H1 (cell line): ENCODE data around the gene INPP5J. TPM values are rescaled to one million over a fixed set of nuclear protein-coding genes. Genes with fewer than 3 reads are reported as not detected.

Experiments
- CTCF ChIA-PET: fragments of 300-600 bp; sonication (Branson Sonifier 250); formaldehyde crosslinking; loops from one replicate; lab custom pipeline; 2021; ENCODE audit not compliant: partially characterized antibody; lab: Charles Lee
- POLR2A ChIA-PET: fragments of 300-600 bp; sonication (Branson Sonifier 250); formaldehyde crosslinking; loops from one replicate; lab custom pipeline; 2021; ENCODE audit warnings: inconsistent platforms; ENCODE audit not compliant: partially characterized antibody; lab: Charles Lee
- DNase-seq, 2 experiments: peaks; one replicate each; pipeline versions ENCODE4 v3.0.0 to v3.0.0-alpha.2; 2010 to 2022; ENCODE audit warnings: low spot score in 2 of 2, low read depth in 1 of 2, mixed read lengths in 1 of 2
- FAIRE-seq: peaks from 2 replicates; lab custom pipeline; 2011; peaks lifted over from hg19 to GRCh38; lab: Jason Lieb, UNC
- H2AFZ ChIP-seq: 2 replicates; pipeline ENCODE4 v1.8.1; 2012; ENCODE audit warnings: low read length, inconsistent platforms
- H2AK5ac ChIP-seq: 2 replicates; pipeline ENCODE4 v1.6.1; 2013; ENCODE audit warnings: low read depth, low read length
- H2BK120ac ChIP-seq: replicated peaks from 2 replicates; pipeline ENCODE3; 2013; ENCODE audit warnings: low read depth, low read length, inconsistent platforms
- H2BK12ac ChIP-seq: 2 replicates; pipeline ENCODE4 v1.6.1; 2013; ENCODE audit warnings: low read depth, low read length
- H2BK15ac ChIP-seq: 2 replicates; pipeline ENCODE4 v1.6.1; 2013; ENCODE audit warnings: low read length
- H2BK20ac ChIP-seq: 2 replicates; pipeline ENCODE4 v1.6.1; 2013; ENCODE audit warnings: low read length
- H2BK5ac ChIP-seq: 2 replicates; pipeline ENCODE4 v1.6.1; 2013; ENCODE audit warnings: low read depth, low read length
- H3K14ac ChIP-seq: 2 replicates; pipeline ENCODE4 v1.6.1; 2013; ENCODE audit warnings: inconsistent platforms; ENCODE audit not compliant: insufficient read length
- H3K18ac ChIP-seq: 2 replicates; pipeline ENCODE4 v1.6.1; 2013; ENCODE audit warnings: low read length; ENCODE audit errors: extremely low read depth
- H3K23ac ChIP-seq: 2 replicates; pipeline ENCODE4 v1.6.1; 2013; ENCODE audit warnings: inconsistent platforms; ENCODE audit not compliant: insufficient read length
- H3K23me2 ChIP-seq: 2 replicates; pipeline ENCODE4 v1.6.1; 2013; ENCODE audit warnings: low read depth, low read length
- H3K27ac ChIP-seq: 2 replicates; pipeline ENCODE4 v1.6.1; 2011; ENCODE audit warnings: low read depth, low read length, inconsistent platforms
- H3K27me3 ChIP-seq, 4 experiments: replicated peaks in 1 of 4; 1 replicate in 1 of 4; 2 replicates in 3 of 4; pipeline versions ENCODE4 v1.6.1 to v1.8.1; 2011 to 2013; ENCODE audit warnings: low read length in 3 of 4, mild to moderate bottlenecking in 3 of 4, inconsistent platforms in 2 of 4, mixed read lengths in 2 of 4, moderate library complexity in 1 of 4; ENCODE audit not compliant: control insufficient read depth in 3 of 4, insufficient read depth in 3 of 4; ENCODE audit errors: extremely low read depth in 1 of 4
- H3K36me3 ChIP-seq, 4 experiments: 2 replicates each; pipeline versions ENCODE4 v1.6.1 to v1.8.1; 2011 to 2013; ENCODE audit warnings: mild to moderate bottlenecking in 4 of 4, low read length in 3 of 4, moderate library complexity in 2 of 4, control low read depth in 1 of 4, inconsistent platforms in 1 of 4; ENCODE audit not compliant: insufficient read depth in 4 of 4, control insufficient read depth in 2 of 4
- H3K4ac ChIP-seq: replicated peaks from 2 replicates; pipeline ENCODE3; 2013; ENCODE audit warnings: low read length, low read depth, mixed read lengths, inconsistent platforms; ENCODE audit not compliant: insufficient read length
- H3K4me1 ChIP-seq, 4 experiments: replicated peaks in 1 of 4; 1 replicate in 1 of 4; 2 replicates in 3 of 4; pipeline versions ENCODE4 v1.6.1 to v1.8.1; 2011 to 2013; ENCODE audit warnings: low read length in 3 of 4, inconsistent platforms in 2 of 4, mixed read lengths in 1 of 4; ENCODE audit not compliant: insufficient read depth in 4 of 4, control insufficient read depth in 3 of 4
- H3K4me2 ChIP-seq, 2 experiments: 2 replicates each; pipeline versions ENCODE4 v1.6.1 to v1.8.1; 2011 to 2013; ENCODE audit warnings: low read depth in 2 of 2, low read length in 2 of 2, control low read depth in 1 of 2, inconsistent platforms in 1 of 2, mild to moderate bottlenecking in 1 of 2; ENCODE audit not compliant: insufficient read depth in 1 of 2
- H3K4me3 ChIP-seq, 4 experiments: fragments of 200-600, 300-600 bp in 1 of 4; sonication (generic), shearing (Covaris generic), sonication (Bioruptor Twin) in 1 of 4; 2 replicates each; pipeline versions ENCODE4 v1.5.1 to v1.8.1; 2011 to 2016; ENCODE audit warnings: low read length in 4 of 4, low read depth in 3 of 4, control low read depth in 2 of 4, inconsistent platforms in 2 of 4, mild to moderate bottlenecking in 2 of 4, mixed read lengths in 1 of 4, moderate library complexity in 1 of 4; ENCODE audit not compliant: insufficient read depth in 2 of 4; ENCODE audit errors: extremely low read depth in 1 of 4
- H3K56ac ChIP-seq: replicated peaks from 2 replicates; pipeline ENCODE3; 2013; ENCODE audit warnings: low read depth, mild to moderate bottlenecking, mixed read lengths, low read length, inconsistent platforms; ENCODE audit not compliant: insufficient read length
- H3K79me1 ChIP-seq: 2 replicates; pipeline ENCODE4 v1.6.1; 2013; ENCODE audit warnings: low read depth, low read length, control low read depth
- H3K79me2 ChIP-seq, 2 experiments: 2 replicates each; pipeline versions ENCODE4 v1.6.1 to v1.8.1; 2012 to 2013; ENCODE audit warnings: low read length in 2 of 2, mild to moderate bottlenecking in 2 of 2, inconsistent platforms in 1 of 2; ENCODE audit not compliant: insufficient read depth in 2 of 2, control insufficient read depth in 1 of 2
- H3K9ac ChIP-seq, 4 experiments: replicated peaks in 1 of 4; 1 replicate in 1 of 4; 2 replicates in 3 of 4; pipeline versions ENCODE4 v1.6.1 to v1.8.1; 2011 to 2013; ENCODE audit warnings: low read depth in 3 of 4, low read length in 3 of 4, control low read depth in 2 of 4, mild to moderate bottlenecking in 2 of 4, moderate library complexity in 2 of 4, inconsistent platforms in 1 of 4; ENCODE audit errors: extremely low read depth in 1 of 4
- H3K9me3 ChIP-seq, 2 experiments: 2 replicates each; pipeline versions ENCODE4 v1.6.1 to v1.8.1; 2012 to 2013; ENCODE audit warnings: mild to moderate bottlenecking in 2 of 2, moderate library complexity in 2 of 2, control low read depth in 1 of 2, inconsistent platforms in 1 of 2, low read depth in 1 of 2, low read length in 1 of 2, mixed read lengths in 1 of 2; ENCODE audit not compliant: insufficient read depth in 2 of 2
- H4K20me1 ChIP-seq, 2 experiments: replicated peaks in 1 of 2; 2 replicates each; pipeline versions ENCODE3 to v1.8.1; 2011 to 2013; ENCODE audit warnings: inconsistent platforms in 2 of 2, low read length in 2 of 2, mild to moderate bottlenecking in 1 of 2; ENCODE audit not compliant: insufficient read depth in 2 of 2, control insufficient read depth in 1 of 2
- H4K5ac ChIP-seq: 2 replicates; pipeline ENCODE4 v1.6.1; 2013; ENCODE audit warnings: low read length, low read depth, mixed read lengths, inconsistent platforms; ENCODE audit not compliant: insufficient read length
- H4K8ac ChIP-seq: 2 replicates; pipeline ENCODE4 v1.8.0; 2013; ENCODE audit warnings: mild to moderate bottlenecking, moderate library complexity, low read length, inconsistent platforms; ENCODE audit not compliant: insufficient read depth; ENCODE audit errors: extremely low read depth
- H4K91ac ChIP-seq: replicated peaks from 2 replicates; pipeline ENCODE3; 2013; ENCODE audit warnings: low read length, mixed read lengths, inconsistent platforms; ENCODE audit not compliant: insufficient read length
- ASH2L ChIP-seq: fragments of 200-600, 300-600 bp; sonication (generic); IDR thresholded peaks from one replicate; pipeline ENCODE4 v1.7.1; 2017; ENCODE audit warnings: low read length
- BACH1 ChIP-seq: IDR thresholded peaks from 2 replicates; pipeline ENCODE4 v1.6.1; 2012; ENCODE audit warnings: low read length, improper control_type of control experiment
- HDAC6 ChIP-seq: IDR thresholded peaks from one replicate; pipeline ENCODE4 v1.7.1; 2012; ENCODE audit warnings: low read depth, mild to moderate bottlenecking, inconsistent platforms, low read length, moderate library complexity
- POLR2A ChIP-seq, 2 experiments: IDR thresholded peaks; 1 replicate in 1 of 2; 2 replicates in 1 of 2; pipeline ENCODE4 v1.6.1; 2011; ENCODE audit warnings: low read depth in 2 of 2, low read length in 2 of 2, mild to moderate bottlenecking in 2 of 2; ENCODE audit errors: control extremely low read depth in 1 of 2
- POLR2AphosphoS5 ChIP-seq: IDR thresholded peaks from 2 replicates; pipeline ENCODE4 v1.6.1; 2011; ENCODE audit warnings: low read depth, low read length
- RBBP5 ChIP-seq: IDR thresholded peaks from 2 replicates; pipeline ENCODE4 v1.7.1; 2012; ENCODE audit warnings: low read depth, mild to moderate bottlenecking, inconsistent platforms, low read length, moderate library complexity, borderline replicate concordance
- RFX5 ChIP-seq: IDR thresholded peaks from 2 replicates; pipeline ENCODE4 v1.6.1; 2011; ENCODE audit warnings: low read depth, low read length, improper control_type of control experiment, borderline replicate concordance
- RNF2 ChIP-seq: fragments of 200-900, 300-1000 bp; sonication (generic); IDR thresholded peaks from 2 replicates; pipeline ENCODE4 v1.7.1; 2016; ENCODE audit warnings: borderline replicate concordance, low read depth, mild to moderate bottlenecking, antibody characterized with exemption, low read length; ENCODE audit not compliant: poor library complexity, severe bottlenecking; ENCODE audit errors: missing control alignments
- SP4 ChIP-seq: IDR thresholded peaks from 2 replicates; pipeline ENCODE4 v1.6.1; 2012; ENCODE audit warnings: low read length, inconsistent platforms
- TAF1 ChIP-seq: IDR thresholded peaks from 2 replicates; pipeline ENCODE4 v1.6.1; 2011; ENCODE audit warnings: mild to moderate bottlenecking, low read depth, low read length
- WGBS, 2 experiments: shearing (Covaris generic) in 1 of 2; methylation state at CpG; one replicate each; pipeline versions ENCODE4 v1.1.6 to v1.1.7; 2013 to 2015; ENCODE audit warnings: low lambda C conversion rate in 2 of 2, mixed read lengths in 2 of 2, inconsistent platforms in 1 of 2, low coverage in 1 of 2, missing lambda C conversion rate in 1 of 2; ENCODE audit not compliant: insufficient replicate concordance in 2 of 2, insufficient coverage in 1 of 2, insufficient read length in 1 of 2; ENCODE audit errors: extremely low coverage in 1 of 2, missing lambda C conversion rate in 1 of 2; 5-methylcytosine and 5-hydroxymethylcytosine counted together
- polyA plus RNA-seq, 7 experiments: library from polyadenylated mRNA; depleted of rRNA in 3 of 7; stranded (reverse) in 5 of 7; unstranded in 2 of 7; fragments of >200 nt in 5 of 7; fragments of 200-250 nt in 2 of 7; gene quantifications; 1 replicate in 5 of 7; 2 replicates in 1 of 7; 4 replicates in 1 of 7; pipeline versions ENCODE4 v1.2.1 to v1.2.3, GENCODE V29; 2011 to 2013; ENCODE audit warnings: missing spikeins in 2 of 7, mixed read lengths in 2 of 7
- total RNA-seq: library from RNA; stranded (reverse); fragmentation: NEBNext Ultra II Directional; extraction: Animal tissue kit (Norgen Biotek cat#: 25700); gene quantifications from 2 replicates; pipeline ENCODE4 v1.2.1, GENCODE V29; 2021
- TF ChIP-seq, protein P1 (sequence below): IDR thresholded peaks from 2 replicates; pipeline ENCODE4 v1.6.1; 2012; ENCODE audit warnings: low read length, inconsistent platforms

Gene INPP5J
- total and polyA plus RNA-seq, 2 of the 8 experiments (the other 6 are each of a cell fraction or from before 2014, with no cell fraction given), result 5.4 to 6.0 TPM

DNA sequence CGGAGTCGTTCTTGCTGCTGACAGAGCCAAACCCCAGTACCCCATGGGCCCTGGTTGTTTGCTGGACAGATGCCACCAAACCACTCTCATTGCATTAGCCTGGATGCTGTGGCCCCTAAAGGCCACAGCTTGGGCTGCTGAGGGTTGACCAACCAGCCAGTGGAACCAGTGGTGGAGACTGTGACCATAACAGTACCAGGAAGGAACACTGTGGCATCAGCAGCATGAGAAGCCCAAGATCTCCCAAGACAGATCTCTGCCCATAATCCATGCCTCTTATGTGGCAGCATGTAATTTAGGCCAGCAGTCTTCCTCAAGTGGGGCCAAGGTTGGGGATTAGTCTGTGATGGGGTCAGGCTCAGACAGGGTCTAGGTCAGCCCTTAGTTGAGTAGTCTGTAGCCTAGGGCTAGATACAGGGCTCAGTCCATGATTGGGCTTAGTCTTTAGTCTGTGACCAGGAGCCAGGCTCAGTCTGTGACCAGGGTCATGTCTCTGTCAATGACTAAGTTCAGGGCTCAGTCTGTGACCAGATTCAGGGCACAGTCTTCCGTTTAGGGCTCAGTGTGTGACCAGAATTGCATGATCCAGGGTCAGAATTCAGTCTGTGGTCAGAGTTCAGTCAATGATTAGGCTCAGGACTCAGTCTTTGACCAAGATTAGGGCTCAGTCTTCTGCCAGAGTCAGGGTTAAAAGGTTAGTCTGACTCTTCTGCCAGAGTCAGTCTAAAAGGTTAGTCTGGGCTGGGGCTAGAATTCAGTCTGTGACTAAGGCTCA is 4.5 kb upstream of the INPP5J start:
- Histone ChIP-seq H4K91ac (no peak overlapping the region), H3K56ac (no peak overlapping the region), H3K79me2 (no peaks in the 10 kb centered on the region), H3K4me3 (no peak overlapping the region), H4K20me1 (no peaks in the 10 kb centered on the region), H2AK5ac (no peak overlapping the region), H3K23me2 (no peaks in the 10 kb centered on the region; the same call in 1 of the 2 replicates), H3K4me2 (no peak overlapping the region), H2BK5ac (no peak overlapping the region), H3K18ac (no peak overlapping the region), H2BK15ac (0 out of 2 replicates have a peak overlapping the region, but pooled peaks have one; percentile 61), H3K14ac (no peak overlapping the region), H2BK20ac (no peak overlapping the region), H3K27me3 (no peaks in the 10 kb centered on the region; a peak in 1 of 7 replicates), H3K9me3 (no peaks in the 10 kb centered on the region), H3K9ac (no peak overlapping the region), H3K23ac (no peak overlapping the region), H3K4ac (no peak overlapping the region), H3K4me1 (peaks cover 0 to 11% (median 5%) of the 10 kb centered on the region in 4 experiments; a peak in 6 of 7 replicates), H4K5ac (no peak overlapping the region), H3K36me3 (no peaks in the 10 kb centered on the region), H4K8ac (no peak overlapping the region), H2BK120ac (no peak overlapping the region), H2BK12ac (peak overlapping the region; percentile 35; the same call in 1 of the 2 replicates), H2AFZ (no peak overlapping the region), H3K79me1 (no peaks in the 10 kb centered on the region), H3K27ac (no peak overlapping the region)
- FAIRE-seq (no peak), DNase-seq (no peak)
- CTCF ChIA-PET, result interaction anchor here (0.9 to 2.9 kb wide), 5 partner anchors 10 to 21 kb away, joined by 3 to 14 read pairs (median 3); partner anchors contain the start of gene SELENOM
- POLR2A ChIA-PET, result no interaction called here
- WGBS, 2 experiments, result 94% methylated on average over 3 of the region's 3 CpGs; no CpG with 5 or more reads in 1 of the 2 experiments
- TF ChIP-seq BACH1 (no peak), SP4 (no peak), RBBP5 (no peak), TAF1 (no peak), POLR2AphosphoS5 (no peak), RFX5 (no peak), ASH2L (no peak), HDAC6 (no peak), POLR2A (IDR thresholded peaks at IDR 0.05; ENCODE audit: control extremely low read depth in 1 of 2, low read depth in 2 of 2, low read length in 2 of 2) (no peak), RNF2 (no peak)
- TF ChIP-seq, protein P1, sequence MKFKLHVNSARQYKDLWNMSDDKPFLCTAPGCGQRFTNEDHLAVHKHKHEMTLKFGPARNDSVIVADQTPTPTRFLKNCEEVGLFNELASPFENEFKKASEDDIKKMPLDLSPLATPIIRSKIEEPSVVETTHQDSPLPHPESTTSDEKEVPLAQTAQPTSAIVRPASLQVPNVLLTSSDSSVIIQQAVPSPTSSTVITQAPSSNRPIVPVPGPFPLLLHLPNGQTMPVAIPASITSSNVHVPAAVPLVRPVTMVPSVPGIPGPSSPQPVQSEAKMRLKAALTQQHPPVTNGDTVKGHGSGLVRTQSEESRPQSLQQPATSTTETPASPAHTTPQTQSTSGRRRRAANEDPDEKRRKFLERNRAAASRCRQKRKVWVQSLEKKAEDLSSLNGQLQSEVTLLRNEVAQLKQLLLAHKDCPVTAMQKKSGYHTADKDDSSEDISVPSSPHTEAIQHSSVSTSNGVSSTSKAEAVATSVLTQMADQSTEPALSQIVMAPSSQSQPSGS, result no peak
